Activated CD4-positive, CD25-positive, alpha-beta regulatory T cell treated with anti-CD3 and anti-CD28 coated beads, Interleukin-2, amount 50 U/mL, for 24 hours (primary cell): ENCODE results near the gene A4GNT.

ENCODE experiments used
- ATAC-seq, 2 donors: fragments of 150-1000 bp; cut with Tn5 transposase; one replicate each; pipeline ENCODE4 v1.10.0; 2021; ENCODE audit warnings: mild to moderate bottlenecking in 1 of 2, moderate library complexity in 1 of 2

Gene A4GNT

DNA sequence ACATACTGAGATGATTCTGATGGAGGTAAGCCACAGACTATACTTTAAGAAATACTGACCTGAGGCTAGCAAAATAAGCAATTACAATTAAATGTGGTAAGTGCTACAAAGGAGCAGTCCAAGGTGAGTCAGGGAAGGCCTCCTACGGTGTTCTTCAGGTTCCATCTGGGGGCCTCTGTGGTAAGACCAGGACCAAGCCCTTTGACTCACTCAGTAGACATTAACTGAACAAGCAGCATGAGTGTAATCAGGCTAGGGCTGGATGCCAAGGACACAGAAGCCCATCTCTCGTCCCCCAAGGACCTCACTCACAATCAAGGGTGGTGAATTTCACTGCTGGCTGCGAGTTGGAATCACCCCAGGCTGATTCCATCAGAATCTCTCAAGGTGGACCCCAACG is 54.1 kb downstream of the A4GNT start:
- ATAC-seq, result no peak
